ENCODE measurements around the gene VHLL. TPM values are rescaled to one million over a fixed set of nuclear protein-coding genes. Genes with fewer than 3 reads are reported as not detected.
A peak's percentile ranks its signal among the peaks of the same experiment; 100 is the strongest.

The VHLL gene
- total RNA-seq, 1 donor from 2014 or later: 0.48 TPM

GRCh38 chr1:156295391-156295947, 3.6 kb downstream of the VHLL start, which contains the start of gene GLMP:
GLMP (minus strand) TSS chr1:156295679; CDS start chr1:156295645, 34 bp downstream.
- H3K27me3 Mint-ChIP-seq: no peaks in the 10 kb centered on the region
- H3K4me1 Mint-ChIP-seq (ENCODE audit: unreplicated experiment): peaks cover 24% of the 10 kb centered on the region
- TF ChIP-seq CTCF (conservative IDR thresholded peaks at IDR 0.05): no peak
- peaks cover 4% of the 10 kb centered on the region for H3K36me3 Mint-ChIP-seq
- no peaks in the 10 kb centered on the region for H3K9me3 Mint-ChIP-seq
- H3K4me3 Mint-ChIP-seq: peak within 1 kb of the TSS; percentile 91
- DNase-seq (ENCODE audit: extremely low spot score, unreplicated experiment): no peak
- H3K27ac Mint-ChIP-seq: peak within 1 kb of the TSS; percentile 78

- H3K4me1 Mint-ChIP-seq (ENCODE audit: unreplicated experiment): peaks cover 24% of the 10 kb centered on the region
- peaks cover 12% of the 10 kb centered on the region for H3K36me3 Mint-ChIP-seq
- H3K27me3 Mint-ChIP-seq: no peaks in the 10 kb centered on the region
- H3K4me3 Mint-ChIP-seq: no peak overlapping the region
- no peak for TF ChIP-seq CTCF (conservative IDR thresholded peaks at IDR 0.05)
- no peak overlapping the region for H3K27ac Mint-ChIP-seq
- H3K9me3 Mint-ChIP-seq: no peaks in the 10 kb centered on the region
- DNase-seq (ENCODE audit: extremely low spot score, unreplicated experiment): no peak
Observed at GRCh38 chr1:156293895-156294294, 5.2 kb downstream of the VHLL start.

GRCh38 chr1:156293098-156293434, 6.0 kb downstream of the VHLL start:
- peaks cover 24% of the 10 kb centered on the region for H3K4me1 Mint-ChIP-seq (ENCODE audit: unreplicated experiment)
- H3K27me3 Mint-ChIP-seq: no peaks in the 10 kb centered on the region
- TF ChIP-seq CTCF (conservative IDR thresholded peaks at IDR 0.05): no peak
- no peaks in the 10 kb centered on the region for H3K9me3 Mint-ChIP-seq
- no peak for DNase-seq (ENCODE audit: extremely low spot score, unreplicated experiment)
- H3K27ac Mint-ChIP-seq: peak overlapping the region; percentile 92
- peak overlapping the region; percentile 91 for H3K4me3 Mint-ChIP-seq
- H3K36me3 Mint-ChIP-seq: peaks cover 12% of the 10 kb centered on the region

- peaks cover 24% of the 10 kb centered on the region for H3K4me1 Mint-ChIP-seq (ENCODE audit: unreplicated experiment)
- H3K27ac Mint-ChIP-seq: peak overlapping the region; percentile 92
Observed at GRCh38 chr1:156291226-156292061, 7.7 kb downstream of the VHLL start.

GRCh38 chr1:156289857-156290256, 9.2 kb downstream of the VHLL start:
- H3K27ac Mint-ChIP-seq: no peak overlapping the region

More at GRCh38 chr1:156291226-156292061, 7.7 kb downstream of the VHLL start:
- H3K4me3 Mint-ChIP-seq: peak overlapping the region; percentile 91
- peak; percentile 87 for DNase-seq (ENCODE audit: extremely low spot score, unreplicated experiment)
- TF ChIP-seq CTCF (conservative IDR thresholded peaks at IDR 0.05): no peak
- no peaks in the 10 kb centered on the region for H3K27me3 Mint-ChIP-seq
- peaks cover 12% of the 10 kb centered on the region for H3K36me3 Mint-ChIP-seq
- H3K9me3 Mint-ChIP-seq: no peaks in the 10 kb centered on the region

More at GRCh38 chr1:156289857-156290256, 9.2 kb downstream of the VHLL start:
- H3K4me1 Mint-ChIP-seq (ENCODE audit: unreplicated experiment): peaks cover 15% of the 10 kb centered on the region
- no peak for DNase-seq (ENCODE audit: extremely low spot score, unreplicated experiment)
- peaks cover 12% of the 10 kb centered on the region for H3K36me3 Mint-ChIP-seq
- no peaks in the 10 kb centered on the region for H3K9me3 Mint-ChIP-seq
- H3K4me3 Mint-ChIP-seq: no peak overlapping the region
- no peaks in the 10 kb centered on the region for H3K27me3 Mint-ChIP-seq
- TF ChIP-seq CTCF (conservative IDR thresholded peaks at IDR 0.05): no peak
